Measurements from ENCODE around the gene MAPK7.

- TF ChIP-seq POLR2A (IDR thresholded peaks at IDR 0.05) (no peak), CTCF (IDR thresholded peaks at IDR 0.05) (no peak)
These were observed 33.3 kb downstream of the MAPK7 start for GRCh38 chr17:19411631-19412030.

All from transverse colon (tissue), 3 donors.